ENCODE data around the gene AIFM3. TPM values are rescaled to one million over a fixed set of nuclear protein-coding genes. Genes with fewer than 3 reads are reported as not detected.

The AIFM3 gene
- polyA plus RNA-seq, 1 donor from 2014 or later: 1.1 TPM

GRCh38 chr22:20956258-20957101 is 10.6 kb upstream of the AIFM3 start:
- H3K4me2 ChIP-seq (ENCODE audit: low read length): no peak overlapping the region
- H3K79me2 ChIP-seq (replicated peaks; ENCODE audit: insufficient read depth, low read length): no peaks in the 10 kb centered on the region
- H3K9me3 ChIP-seq (ENCODE audit: low read length): no peaks in the 10 kb centered on the region
- H3K9me2 ChIP-seq (ENCODE audit: insufficient read depth, low read length): no peaks in the 10 kb centered on the region
- no peak for TF ChIP-seq EP300 (conservative IDR thresholded peaks at IDR 0.05; ENCODE audit: poor library complexity, severe bottlenecking)
- TF ChIP-seq EZH2 (IDR thresholded peaks at IDR 0.05; ENCODE audit: borderline replicate concordance, insufficient read depth, low read length, poor library complexity, severe bottlenecking): no peak
- H4K20me1 ChIP-seq (ENCODE audit: insufficient read depth): no peaks in the 10 kb centered on the region
- H3K4me3 ChIP-seq (ENCODE audit: low read length): no peak overlapping the region
- peaks cover 26% of the 10 kb centered on the region for H3K27me3 ChIP-seq (ENCODE audit: insufficient read depth, low read depth, low read length)
- no peak overlapping the region for H3K9ac ChIP-seq (ENCODE audit: low read length)
- peaks cover 7% of the 10 kb centered on the region for H3K36me3 ChIP-seq (ENCODE audit: insufficient read depth, low read length)
- no peak overlapping the region for H3K27ac ChIP-seq (ENCODE audit: low read length)
- no peaks in the 10 kb centered on the region for H3F3A ChIP-seq (ENCODE audit: insufficient read depth, low read length, poor library complexity, severe bottlenecking)
- no peak overlapping the region for H2AFZ ChIP-seq (ENCODE audit: low read depth, low read length)

GRCh38 chr22:20957102-20957682 is 9.9 kb upstream of the AIFM3 start:
- no peak for TF ChIP-seq POLR2AphosphoS5 (IDR thresholded peaks at IDR 0.05)
- no peak for TF ChIP-seq RAD21 (conservative IDR thresholded peaks at IDR 0.05)
- TF ChIP-seq SMC3 (conservative IDR thresholded peaks at IDR 0.05; ENCODE audit: poor library complexity): no peak
- TF ChIP-seq CTCF (IDR thresholded peaks at IDR 0.05; ENCODE audit: poor library complexity, severe bottlenecking): no peak
- no peak for TF ChIP-seq EZH2 (IDR thresholded peaks at IDR 0.05; ENCODE audit: borderline replicate concordance, insufficient read depth, low read length, poor library complexity, severe bottlenecking)
- TF ChIP-seq TAF1 (IDR thresholded peaks at IDR 0.05; ENCODE audit: low read depth): no peak
- no peak for TF ChIP-seq MXI1 (conservative IDR thresholded peaks at IDR 0.05; ENCODE audit: poor library complexity, severe bottlenecking)
- TF ChIP-seq, protein P1, sequence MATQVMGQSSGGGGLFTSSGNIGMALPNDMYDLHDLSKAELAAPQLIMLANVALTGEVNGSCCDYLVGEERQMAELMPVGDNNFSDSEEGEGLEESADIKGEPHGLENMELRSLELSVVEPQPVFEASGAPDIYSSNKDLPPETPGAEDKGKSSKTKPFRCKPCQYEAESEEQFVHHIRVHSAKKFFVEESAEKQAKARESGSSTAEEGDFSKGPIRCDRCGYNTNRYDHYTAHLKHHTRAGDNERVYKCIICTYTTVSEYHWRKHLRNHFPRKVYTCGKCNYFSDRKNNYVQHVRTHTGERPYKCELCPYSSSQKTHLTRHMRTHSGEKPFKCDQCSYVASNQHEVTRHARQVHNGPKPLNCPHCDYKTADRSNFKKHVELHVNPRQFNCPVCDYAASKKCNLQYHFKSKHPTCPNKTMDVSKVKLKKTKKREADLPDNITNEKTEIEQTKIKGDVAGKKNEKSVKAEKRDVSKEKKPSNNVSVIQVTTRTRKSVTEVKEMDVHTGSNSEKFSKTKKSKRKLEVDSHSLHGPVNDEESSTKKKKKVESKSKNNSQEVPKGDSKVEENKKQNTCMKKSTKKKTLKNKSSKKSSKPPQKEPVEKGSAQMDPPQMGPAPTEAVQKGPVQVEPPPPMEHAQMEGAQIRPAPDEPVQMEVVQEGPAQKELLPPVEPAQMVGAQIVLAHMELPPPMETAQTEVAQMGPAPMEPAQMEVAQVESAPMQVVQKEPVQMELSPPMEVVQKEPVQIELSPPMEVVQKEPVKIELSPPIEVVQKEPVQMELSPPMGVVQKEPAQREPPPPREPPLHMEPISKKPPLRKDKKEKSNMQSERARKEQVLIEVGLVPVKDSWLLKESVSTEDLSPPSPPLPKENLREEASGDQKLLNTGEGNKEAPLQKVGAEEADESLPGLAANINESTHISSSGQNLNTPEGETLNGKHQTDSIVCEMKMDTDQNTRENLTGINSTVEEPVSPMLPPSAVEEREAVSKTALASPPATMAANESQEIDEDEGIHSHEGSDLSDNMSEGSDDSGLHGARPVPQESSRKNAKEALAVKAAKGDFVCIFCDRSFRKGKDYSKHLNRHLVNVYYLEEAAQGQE (IDR thresholded peaks at IDR 0.05; ENCODE audit: borderline replicate concordance): no peak
- TF ChIP-seq EP300 (conservative IDR thresholded peaks at IDR 0.05; ENCODE audit: poor library complexity, severe bottlenecking): no peak
- H3K36me3 ChIP-seq (ENCODE audit: insufficient read depth, low read length): peaks cover 4% of the 10 kb centered on the region
- no peaks in the 10 kb centered on the region for H4K20me1 ChIP-seq (ENCODE audit: insufficient read depth)
- no peaks in the 10 kb centered on the region for H3K9me2 ChIP-seq (ENCODE audit: insufficient read depth, low read length)
- no peak overlapping the region for H2AFZ ChIP-seq (ENCODE audit: low read depth, low read length)
- H3K9ac ChIP-seq (ENCODE audit: low read length): no peak overlapping the region
- H3K79me2 ChIP-seq (replicated peaks; ENCODE audit: insufficient read depth, low read length): no peaks in the 10 kb centered on the region
- H3K4me3 ChIP-seq (ENCODE audit: low read length): peak overlapping the region; percentile 42
- H3F3A ChIP-seq (ENCODE audit: insufficient read depth, low read length, poor library complexity, severe bottlenecking): no peaks in the 10 kb centered on the region
- H3K9me3 ChIP-seq (ENCODE audit: low read length): no peaks in the 10 kb centered on the region
- H3K27ac ChIP-seq (ENCODE audit: low read length): no peak overlapping the region
- H3K27me3 ChIP-seq (ENCODE audit: insufficient read depth, low read depth, low read length): peaks cover 26% of the 10 kb centered on the region
- H3K4me2 ChIP-seq (ENCODE audit: low read length): no peak overlapping the region

All from neural cell (in vitro differentiated cells).